Activated CD4-positive, alpha-beta T cell treated with anti-CD3 and anti-CD28 coated beads for 48 hours (primary cell): ENCODE results near the gene CCDC57.

Source experiments
- DNase-seq: peaks from one replicate; pipeline ENCODE4 v3.0.0-alpha.2; 2020

The CCDC57 gene

GRCh38 chr17:82101767-82102679 lies 110.6 kb downstream of the CCDC57 start:
- no peak for DNase-seq

- no peak for DNase-seq
Measured at GRCh38 chr17:82101301-82101715, 111.3 kb downstream of the CCDC57 start.

GRCh38 chr17:82100502-82101298 lies 111.9 kb downstream of the CCDC57 start:
- DNase-seq, result no peak

GRCh38 chr17:82098939-82099763 lies 113.5 kb downstream of the CCDC57 start:
- peak; percentile 36 for DNase-seq

- DNase-seq, result peak; percentile 96
Measured at GRCh38 chr17:82098169-82098938, 114.3 kb downstream of the CCDC57 start, which contains the start of gene FASN. TSS of gene FASN (minus strand) at chr17:82098236. CDS start at chr17:82096445, 1,791 bp downstream.

GRCh38 chr17:82097919-82098168 lies 114.8 kb downstream of the CCDC57 start:
- no peak for DNase-seq

GRCh38 chr17:82097184-82097918 lies 115.3 kb downstream of the CCDC57 start:
- peak; percentile 45 for DNase-seq

GRCh38 chr17:82096709-82097183 lies 115.9 kb downstream of the CCDC57 start:
- no peak for DNase-seq

GRCh38 chr17:82095777-82096708 lies 116.6 kb downstream of the CCDC57 start:
- DNase-seq, result no peak

- DNase-seq, result no peak
Measured at GRCh38 chr17:82094931-82095776, 117.5 kb downstream of the CCDC57 start.

- no peak for DNase-seq
Measured at GRCh38 chr17:82092995-82093751, 119.5 kb downstream of the CCDC57 start.

GRCh38 chr17:82092628-82092994 lies 120.0 kb downstream of the CCDC57 start:
- DNase-seq, result peak; percentile 2

- no peak for DNase-seq
Measured at GRCh38 chr17:82092094-82092586, 120.5 kb downstream of the CCDC57 start.

- DNase-seq, result no peak
Measured at GRCh38 chr17:82091264-82092066, 121.2 kb downstream of the CCDC57 start.

- DNase-seq, result no peak
Measured at GRCh38 chr17:82090549-82091263, 121.9 kb downstream of the CCDC57 start.

GRCh38 chr17:82089723-82090548 lies 122.7 kb downstream of the CCDC57 start:
- DNase-seq, result no peak
